ENCODE results near the gene SERPINI1.

The SERPINI1 gene

DNA sequence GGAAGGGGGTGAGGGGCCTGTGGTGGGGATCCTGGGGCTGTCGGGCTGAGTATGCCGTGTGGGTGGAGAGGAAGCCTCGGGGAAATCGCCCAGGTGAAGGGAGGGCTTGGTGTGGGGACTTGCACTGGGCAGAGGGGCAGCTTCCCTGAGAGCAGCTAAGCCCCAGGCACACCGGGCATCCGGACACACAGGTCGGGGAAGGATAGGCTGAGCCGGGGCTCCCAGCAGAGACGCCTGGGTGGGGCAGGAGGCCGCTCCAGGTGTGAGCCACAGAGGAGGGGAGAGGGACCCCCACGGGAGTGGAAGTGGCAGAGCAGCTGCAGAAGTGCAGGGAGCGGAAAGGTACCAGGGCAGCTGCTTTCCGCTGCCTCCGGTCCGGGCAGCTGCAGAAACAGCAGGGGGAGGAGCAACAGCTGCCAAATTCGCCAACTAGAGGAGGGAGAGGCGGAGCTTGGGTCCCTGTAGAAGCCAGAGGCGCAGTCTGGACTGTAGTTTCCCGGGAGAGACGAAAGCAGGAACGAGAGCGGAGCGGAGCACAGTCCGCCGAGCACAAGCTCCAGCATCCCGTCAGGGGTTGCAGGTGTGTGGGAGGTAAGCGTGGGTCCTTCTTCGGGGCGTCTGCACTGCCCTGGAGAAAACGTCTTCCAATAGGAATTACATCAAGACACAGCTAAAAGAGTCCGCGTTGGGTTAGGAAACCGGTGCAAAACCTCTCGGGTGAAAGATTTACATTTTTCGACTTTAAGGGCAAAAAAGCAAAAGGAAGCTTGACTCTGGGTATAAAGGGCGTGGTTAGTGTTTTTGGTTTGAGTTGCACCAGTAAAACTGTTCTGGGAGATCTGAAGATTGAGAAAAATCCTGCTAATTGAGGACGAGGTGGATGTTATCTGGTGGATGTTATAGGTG is at the start of gene SERPINI1:
Gene SERPINI1 (plus strand): TSS at position 489 of the 906 bp plus-strand sequence. CDS start 53,408 bp downstream, outside the sequence.
- Histone ChIP-seq H3K4me1 (ENCODE audit: control insufficient read depth, insufficient read depth, low read length) (no peaks in the 10 kb centered on the region), H3K27me3 (ENCODE audit: control insufficient read depth, insufficient read depth, low read length) (no peaks in the 10 kb centered on the region), H3K9ac (ENCODE audit: low read depth, low read length) (peak within 1 kb of the TSS; percentile 92), H3K36me3 (ENCODE audit: control insufficient read depth, insufficient read depth, low read length) (no peaks in the 10 kb centered on the region), H3K4me3 (ENCODE audit: low read depth, low read length) (peak within 1 kb of the TSS; percentile 98), H3K9me3 (ENCODE audit: control insufficient read depth, insufficient read depth, low read length) (no peaks in the 10 kb centered on the region)

- Histone ChIP-seq H3K4me1 (ENCODE audit: control insufficient read depth, insufficient read depth, low read length) (peaks cover 16% of the 10 kb centered on the region), H3K36me3 (ENCODE audit: control insufficient read depth, insufficient read depth, low read length) (no peaks in the 10 kb centered on the region), H3K4me3 (ENCODE audit: low read depth, low read length) (no peak overlapping the region), H3K9me3 (ENCODE audit: control insufficient read depth, insufficient read depth, low read length) (no peaks in the 10 kb centered on the region), H3K9ac (ENCODE audit: low read depth, low read length) (no peak overlapping the region), H3K27me3 (ENCODE audit: control insufficient read depth, insufficient read depth, low read length) (no peaks in the 10 kb centered on the region)
Observed at GRCh38 chr3:167691366-167691765, 44.2 kb upstream of the SERPINI1 start.

GRCh38 chr3:167694121-167694520 is 41.4 kb upstream of the SERPINI1 start:
- Histone ChIP-seq H3K36me3 (ENCODE audit: control insufficient read depth, insufficient read depth, low read length) (no peaks in the 10 kb centered on the region), H3K9ac (ENCODE audit: low read depth, low read length) (no peak overlapping the region), H3K9me3 (ENCODE audit: control insufficient read depth, insufficient read depth, low read length) (no peaks in the 10 kb centered on the region), H3K27me3 (ENCODE audit: control insufficient read depth, insufficient read depth, low read length) (no peaks in the 10 kb centered on the region), H3K4me3 (ENCODE audit: low read depth, low read length) (no peak overlapping the region), H3K4me1 (ENCODE audit: control insufficient read depth, insufficient read depth, low read length) (peaks cover 9% of the 10 kb centered on the region)

DNA sequence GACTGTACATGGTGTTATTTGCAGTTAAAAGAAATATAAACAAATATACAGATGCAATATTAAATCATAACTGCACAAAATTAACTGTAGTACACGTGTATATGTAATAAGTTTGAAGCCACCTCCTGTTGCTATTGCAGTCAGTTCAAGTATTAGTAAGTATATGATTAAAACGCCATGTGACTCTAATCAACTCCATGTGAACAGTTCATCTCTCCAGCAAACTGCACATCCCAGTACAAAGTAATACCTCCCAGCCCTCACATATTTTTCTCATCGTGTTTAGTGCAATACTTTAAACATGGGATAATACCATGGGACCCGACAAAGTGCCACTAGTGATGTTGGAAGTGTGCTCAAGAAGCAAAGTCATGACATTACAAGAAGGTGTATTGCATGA is 35.5 kb upstream of the SERPINI1 start:
- Histone ChIP-seq H3K9ac (ENCODE audit: low read depth, low read length) (no peak overlapping the region), H3K36me3 (ENCODE audit: control insufficient read depth, insufficient read depth, low read length) (no peaks in the 10 kb centered on the region), H3K4me1 (ENCODE audit: control insufficient read depth, insufficient read depth, low read length) (no peaks in the 10 kb centered on the region), H3K9me3 (ENCODE audit: control insufficient read depth, insufficient read depth, low read length) (no peaks in the 10 kb centered on the region), H3K4me3 (ENCODE audit: low read depth, low read length) (no peak overlapping the region), H3K27me3 (ENCODE audit: control insufficient read depth, insufficient read depth, low read length) (no peaks in the 10 kb centered on the region)

DNA sequence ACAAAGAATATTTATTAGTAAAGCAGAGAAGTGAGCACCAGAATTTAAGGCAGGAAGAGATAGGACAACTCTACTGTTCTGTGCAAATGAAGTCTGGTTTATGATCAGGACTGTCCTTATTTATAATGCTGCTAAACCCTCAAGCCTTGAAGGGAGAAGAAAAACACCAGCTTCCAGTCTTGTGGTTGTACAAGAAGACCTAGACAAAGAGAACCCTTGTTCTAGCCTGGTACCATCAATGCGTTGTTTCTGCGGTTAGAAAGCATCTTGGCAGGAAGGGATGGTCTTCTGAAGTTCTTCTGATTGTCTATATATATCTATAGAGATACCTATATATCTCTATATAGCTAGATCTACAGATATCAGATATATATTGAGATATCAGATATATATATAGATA is 34.6 kb upstream of the SERPINI1 start:
- H3K27me3 ChIP-seq (ENCODE audit: control insufficient read depth, insufficient read depth, low read length) = no peaks in the 10 kb centered on the region
- no peaks in the 10 kb centered on the region for H3K36me3 ChIP-seq (ENCODE audit: control insufficient read depth, insufficient read depth, low read length)
- no peak overlapping the region for H3K9ac ChIP-seq (ENCODE audit: low read depth, low read length)
- H3K9me3 ChIP-seq (ENCODE audit: control insufficient read depth, insufficient read depth, low read length) = no peaks in the 10 kb centered on the region
- no peaks in the 10 kb centered on the region for H3K4me1 ChIP-seq (ENCODE audit: control insufficient read depth, insufficient read depth, low read length)
- H3K4me3 ChIP-seq (ENCODE audit: low read depth, low read length) = no peak overlapping the region

DNA sequence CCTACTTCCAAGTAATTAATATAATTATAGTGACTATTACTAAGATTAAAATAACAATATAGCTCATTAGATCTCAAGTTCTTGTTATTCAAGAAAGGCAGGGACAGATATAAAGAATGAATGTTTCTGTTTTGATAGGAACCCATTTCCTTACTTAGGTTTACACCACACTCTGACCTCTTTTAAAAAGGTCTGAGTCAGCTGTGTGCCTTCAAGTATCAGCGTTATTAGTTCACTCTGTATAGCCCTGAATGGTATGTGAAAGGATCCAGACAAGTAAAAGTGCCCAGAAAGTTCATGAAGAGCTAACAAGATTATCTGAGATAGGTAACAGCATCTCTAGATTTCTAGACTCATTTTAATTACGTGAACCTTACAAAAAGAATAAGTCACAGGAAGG is 29.7 kb upstream of the SERPINI1 start:
- Histone ChIP-seq H3K9ac (ENCODE audit: low read depth, low read length) (no peak overlapping the region), H3K9me3 (ENCODE audit: control insufficient read depth, insufficient read depth, low read length) (no peaks in the 10 kb centered on the region), H3K4me1 (ENCODE audit: control insufficient read depth, insufficient read depth, low read length) (no peaks in the 10 kb centered on the region), H3K36me3 (ENCODE audit: control insufficient read depth, insufficient read depth, low read length) (no peaks in the 10 kb centered on the region), H3K4me3 (ENCODE audit: low read depth, low read length) (no peak overlapping the region), H3K27me3 (ENCODE audit: control insufficient read depth, insufficient read depth, low read length) (no peaks in the 10 kb centered on the region)

GRCh38 chr3:167709690-167710089 is 25.8 kb upstream of the SERPINI1 start:
- Histone ChIP-seq H3K36me3 (ENCODE audit: control insufficient read depth, insufficient read depth, low read length) (no peaks in the 10 kb centered on the region), H3K4me1 (ENCODE audit: control insufficient read depth, insufficient read depth, low read length) (no peaks in the 10 kb centered on the region), H3K9me3 (ENCODE audit: control insufficient read depth, insufficient read depth, low read length) (no peaks in the 10 kb centered on the region), H3K4me3 (ENCODE audit: low read depth, low read length) (no peak overlapping the region), H3K27me3 (ENCODE audit: control insufficient read depth, insufficient read depth, low read length) (no peaks in the 10 kb centered on the region), H3K9ac (ENCODE audit: low read depth, low read length) (no peak overlapping the region)

DNA sequence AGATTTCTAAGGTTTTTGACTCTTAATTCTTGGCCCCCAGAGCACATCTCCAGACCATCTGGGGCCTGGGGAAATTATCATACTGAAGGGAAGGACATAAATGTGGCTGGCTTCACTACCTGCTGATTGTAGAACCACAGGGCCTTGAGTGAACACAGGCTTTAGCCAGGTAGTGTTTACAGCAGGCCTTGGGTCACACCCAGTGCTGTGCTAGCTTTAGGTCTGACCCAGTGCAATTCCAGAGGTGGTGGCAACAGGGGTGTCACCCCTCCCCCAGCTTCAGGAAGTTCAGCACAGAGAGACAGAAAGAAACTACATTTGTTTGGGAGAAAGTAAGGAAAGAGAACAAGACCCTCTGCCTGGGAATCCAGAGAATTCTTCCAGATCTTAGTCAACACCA is 25.0 kb upstream of the SERPINI1 start:
- Histone ChIP-seq H3K4me3 (ENCODE audit: low read depth, low read length) (no peak overlapping the region), H3K36me3 (ENCODE audit: control insufficient read depth, insufficient read depth, low read length) (no peaks in the 10 kb centered on the region), H3K27me3 (ENCODE audit: control insufficient read depth, insufficient read depth, low read length) (no peaks in the 10 kb centered on the region), H3K4me1 (ENCODE audit: control insufficient read depth, insufficient read depth, low read length) (no peaks in the 10 kb centered on the region), H3K9ac (ENCODE audit: low read depth, low read length) (no peak overlapping the region), H3K9me3 (ENCODE audit: control insufficient read depth, insufficient read depth, low read length) (no peaks in the 10 kb centered on the region)

GRCh38 chr3:167711439-167711838 is 24.1 kb upstream of the SERPINI1 start:
- no peaks in the 10 kb centered on the region for H3K36me3 ChIP-seq (ENCODE audit: control insufficient read depth, insufficient read depth, low read length)
- H3K9ac ChIP-seq (ENCODE audit: low read depth, low read length) = no peak overlapping the region
- no peaks in the 10 kb centered on the region for H3K9me3 ChIP-seq (ENCODE audit: control insufficient read depth, insufficient read depth, low read length)
- no peaks in the 10 kb centered on the region for H3K27me3 ChIP-seq (ENCODE audit: control insufficient read depth, insufficient read depth, low read length)
- no peaks in the 10 kb centered on the region for H3K4me1 ChIP-seq (ENCODE audit: control insufficient read depth, insufficient read depth, low read length)
- H3K4me3 ChIP-seq (ENCODE audit: low read depth, low read length) = no peak overlapping the region

DNA sequence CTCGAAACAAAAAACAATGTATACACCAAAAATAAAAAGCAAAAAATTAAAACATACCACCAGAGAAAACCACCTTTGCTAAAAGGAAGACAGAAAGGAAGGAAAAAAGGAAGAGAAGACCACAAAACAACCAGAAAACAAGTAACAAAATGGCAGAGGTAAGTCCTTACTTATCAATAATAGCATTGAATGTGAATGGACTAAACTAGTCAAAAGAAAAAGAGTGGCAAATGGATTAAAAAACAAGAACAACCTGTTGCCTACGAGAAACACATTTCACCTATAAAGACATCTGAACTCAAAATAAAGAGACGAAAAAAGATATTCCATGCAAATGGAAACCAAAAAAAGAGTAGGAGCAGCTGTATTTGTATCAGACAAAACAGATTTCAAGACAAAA is 23.1 kb upstream of the SERPINI1 start:
- Histone ChIP-seq H3K9me3 (ENCODE audit: control insufficient read depth, insufficient read depth, low read length) (no peaks in the 10 kb centered on the region), H3K36me3 (ENCODE audit: control insufficient read depth, insufficient read depth, low read length) (no peaks in the 10 kb centered on the region), H3K4me1 (ENCODE audit: control insufficient read depth, insufficient read depth, low read length) (no peaks in the 10 kb centered on the region), H3K27me3 (ENCODE audit: control insufficient read depth, insufficient read depth, low read length) (no peaks in the 10 kb centered on the region), H3K9ac (ENCODE audit: low read depth, low read length) (no peak overlapping the region), H3K4me3 (ENCODE audit: low read depth, low read length) (no peak overlapping the region)

DNA sequence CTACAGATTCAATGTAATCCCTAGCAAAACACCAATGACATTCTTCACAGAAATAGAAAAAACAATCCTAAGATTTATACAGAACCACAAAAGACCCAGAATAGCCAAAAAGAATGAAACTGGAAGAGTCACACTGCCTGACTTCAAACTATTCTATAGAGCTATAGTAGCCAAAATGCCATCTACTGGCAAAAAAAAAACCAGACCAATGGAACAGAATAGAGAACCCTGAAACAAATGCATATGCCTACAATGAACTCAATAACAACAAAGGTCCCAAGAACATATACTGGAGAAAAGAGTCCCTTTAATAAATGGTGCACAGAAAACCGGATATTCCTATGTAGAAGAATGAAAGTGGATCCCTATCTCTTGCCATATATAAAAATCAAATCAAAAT is 20.6 kb upstream of the SERPINI1 start:
- Histone ChIP-seq H3K36me3 (ENCODE audit: control insufficient read depth, insufficient read depth, low read length) (peaks cover 3% of the 10 kb centered on the region), H3K27me3 (ENCODE audit: control insufficient read depth, insufficient read depth, low read length) (no peaks in the 10 kb centered on the region), H3K4me1 (ENCODE audit: control insufficient read depth, insufficient read depth, low read length) (no peaks in the 10 kb centered on the region), H3K9ac (ENCODE audit: low read depth, low read length) (no peak overlapping the region), H3K4me3 (ENCODE audit: low read depth, low read length) (no peak overlapping the region), H3K9me3 (ENCODE audit: control insufficient read depth, insufficient read depth, low read length) (no peaks in the 10 kb centered on the region)

- no peak overlapping the region for H3K4me3 ChIP-seq (ENCODE audit: low read depth, low read length)
- H3K36me3 ChIP-seq (ENCODE audit: control insufficient read depth, insufficient read depth, low read length) = peaks cover 3% of the 10 kb centered on the region
- H3K27me3 ChIP-seq (ENCODE audit: control insufficient read depth, insufficient read depth, low read length) = no peaks in the 10 kb centered on the region
- peaks cover 5% of the 10 kb centered on the region for H3K9me3 ChIP-seq (ENCODE audit: control insufficient read depth, insufficient read depth, low read length)
- H3K4me1 ChIP-seq (ENCODE audit: control insufficient read depth, insufficient read depth, low read length) = no peaks in the 10 kb centered on the region
- no peak overlapping the region for H3K9ac ChIP-seq (ENCODE audit: low read depth, low read length)
Observed at GRCh38 chr3:167716920-167717319, 18.6 kb upstream of the SERPINI1 start.
